Smooth muscle cell (in vitro differentiated cells): ENCODE data around the gene GREM2. TPM values are rescaled to one million over a fixed set of nuclear protein-coding genes. Genes with fewer than 3 reads are reported as not detected.
A peak's percentile ranks its signal among the peaks of the same experiment; 100 is the strongest.

Experiments
- DNase-seq: peaks from one replicate; lab custom pipeline; 2025; ENCODE audit not compliant: unreplicated experiment; lab: John Stamatoyannopoulos, UW
- H2AFZ ChIP-seq: fragments of 200-600 bp; sonication (generic); 2 replicates; pipeline ENCODE4 v1.6.0; 2016; ENCODE audit warnings: antibody characterized with exemption, low read depth, mild to moderate bottlenecking
- H3F3A ChIP-seq: fragments of 200-600 bp; sonication (generic); 2 replicates; pipeline ENCODE4 v1.6.0; 2017; ENCODE audit warnings: antibody characterized with exemption, low read depth
- H3K27ac ChIP-seq: fragments of 200-600 bp; sonication (generic); 2 replicates; pipeline ENCODE4 v1.5.1; 2016; ENCODE audit warnings: low read depth, mild to moderate bottlenecking
- H3K27me3 ChIP-seq: fragments of 200-600 bp; sonication (generic); 2 replicates; pipeline ENCODE4 v1.6.1; 2016; ENCODE audit warnings: low read depth, mild to moderate bottlenecking
- H3K36me3 ChIP-seq: fragments of 200-600 bp; sonication (generic); 2 replicates; pipeline ENCODE4 v1.5.1; 2016; ENCODE audit warnings: low read depth
- H3K4me1 ChIP-seq: fragments of 200-600 bp; sonication (generic); 2 replicates; pipeline ENCODE4 v1.5.1; 2016; ENCODE audit warnings: low read depth
- H3K4me2 ChIP-seq: fragments of 200-600 bp; sonication (generic); 2 replicates; pipeline ENCODE4 v1.6.0; 2016; ENCODE audit warnings: mild to moderate bottlenecking
- H3K4me3 ChIP-seq: fragments of 200-600 bp; sonication (generic); 2 replicates; pipeline ENCODE4 v1.5.1; 2016; ENCODE audit warnings: mild to moderate bottlenecking
- H3K79me2 ChIP-seq: fragments of 200-600 bp; sonication (generic); 2 replicates; pipeline ENCODE4 v1.6.0; 2016; ENCODE audit warnings: low read depth, mild to moderate bottlenecking
- H3K9ac ChIP-seq: fragments of 200-600 bp; sonication (generic); 2 replicates; pipeline ENCODE4 v1.6.0; 2016; ENCODE audit warnings: low read depth
- H3K9me3 ChIP-seq: fragments of 200-600 bp; sonication (generic); replicated peaks from 2 replicates; pipeline ENCODE4 v1.5.1; 2016; ENCODE audit warnings: low read depth
- H4K20me1 ChIP-seq: fragments of 200-600 bp; sonication (generic); 2 replicates; pipeline ENCODE4 v1.6.0; 2016; ENCODE audit warnings: low read depth
- WGBS: methylation state at CpG from one replicate; pipeline ENCODE4 v1.1.7; 2016; ENCODE audit warnings: low lambda C conversion rate; 5-methylcytosine and 5-hydroxymethylcytosine counted together
- polyA plus RNA-seq: library from polyadenylated mRNA; unstranded; fragments of >200 nt; fragmentation: Nextera tagmentation; extraction: Ambion mirVana; gene quantifications from 2 replicates; pipeline ENCODE4 v1.2.1, GENCODE V29; 2016
- total RNA-seq: library from RNA; depleted of rRNA; stranded (reverse); fragments of >200 nt; gene quantifications from 2 replicates; pipeline ENCODE4 v1.2.3, GENCODE V29; 2014
- TF ChIP-seq, protein P1 (sequence below): fragments of 200-600 bp; sonication (generic); IDR thresholded peaks from 2 replicates; pipeline ENCODE4 v1.5.1; 2017; ENCODE audit warnings: borderline replicate concordance, mild to moderate bottlenecking, antibody characterized with exemption; ENCODE audit not compliant: insufficient read depth, poor library complexity, severe bottlenecking

The GREM2 gene
- total and polyA plus RNA-seq, 2 experiments from 2014 or later = 8.0 to 15.1 TPM

GRCh38 chr1:240466509-240466908, 145.4 kb downstream of the GREM2 start:
- H3K4me3 ChIP-seq = no peak overlapping the region
- WGBS = 68% methylated on average over 4 of the region's 4 CpGs
- H3K36me3 ChIP-seq = no peaks in the 10 kb centered on the region
- H3K9ac ChIP-seq = no peak overlapping the region
- no peaks in the 10 kb centered on the region for H3K9me3 ChIP-seq
- DNase-seq = no peak
- H3K27me3 ChIP-seq = no peaks in the 10 kb centered on the region
- TF ChIP-seq, protein P1, sequence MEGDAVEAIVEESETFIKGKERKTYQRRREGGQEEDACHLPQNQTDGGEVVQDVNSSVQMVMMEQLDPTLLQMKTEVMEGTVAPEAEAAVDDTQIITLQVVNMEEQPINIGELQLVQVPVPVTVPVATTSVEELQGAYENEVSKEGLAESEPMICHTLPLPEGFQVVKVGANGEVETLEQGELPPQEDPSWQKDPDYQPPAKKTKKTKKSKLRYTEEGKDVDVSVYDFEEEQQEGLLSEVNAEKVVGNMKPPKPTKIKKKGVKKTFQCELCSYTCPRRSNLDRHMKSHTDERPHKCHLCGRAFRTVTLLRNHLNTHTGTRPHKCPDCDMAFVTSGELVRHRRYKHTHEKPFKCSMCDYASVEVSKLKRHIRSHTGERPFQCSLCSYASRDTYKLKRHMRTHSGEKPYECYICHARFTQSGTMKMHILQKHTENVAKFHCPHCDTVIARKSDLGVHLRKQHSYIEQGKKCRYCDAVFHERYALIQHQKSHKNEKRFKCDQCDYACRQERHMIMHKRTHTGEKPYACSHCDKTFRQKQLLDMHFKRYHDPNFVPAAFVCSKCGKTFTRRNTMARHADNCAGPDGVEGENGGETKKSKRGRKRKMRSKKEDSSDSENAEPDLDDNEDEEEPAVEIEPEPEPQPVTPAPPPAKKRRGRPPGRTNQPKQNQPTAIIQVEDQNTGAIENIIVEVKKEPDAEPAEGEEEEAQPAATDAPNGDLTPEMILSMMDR = no peak
- no peaks in the 10 kb centered on the region for H4K20me1 ChIP-seq
- H3K79me2 ChIP-seq = no peaks in the 10 kb centered on the region
- H2AFZ ChIP-seq = peak overlapping the region; percentile 70
- H3K4me2 ChIP-seq = peak overlapping the region; percentile 45
- H3F3A ChIP-seq = no peaks in the 10 kb centered on the region
- no peak overlapping the region for H3K27ac ChIP-seq
- peaks cover 27% of the 10 kb centered on the region for H3K4me1 ChIP-seq

GRCh38 chr1:240465531-240465940, 146.4 kb downstream of the GREM2 start:
- Histone ChIP-seq H3K27ac (peak overlapping the region; percentile 31), H3K79me2 (no peaks in the 10 kb centered on the region), H2AFZ (peak overlapping the region; percentile 68), H3K4me2 (peak overlapping the region; percentile 85), H4K20me1 (no peaks in the 10 kb centered on the region), H3K9ac (peak overlapping the region; percentile 22), H3K4me3 (peak overlapping the region; percentile 37), H3K9me3 (no peaks in the 10 kb centered on the region), H3K27me3 (no peaks in the 10 kb centered on the region), H3F3A (no peaks in the 10 kb centered on the region), H3K4me1 (peaks cover 27% of the 10 kb centered on the region), H3K36me3 (no peaks in the 10 kb centered on the region)
- 5% methylated on average over 6 of the region's 6 CpGs for WGBS
- TF ChIP-seq, protein P1 = no peak
- DNase-seq = no peak

GRCh38 chr1:240464099-240464498, 147.9 kb downstream of the GREM2 start:
- Histone ChIP-seq H3K27ac (peak overlapping the region; percentile 56), H2AFZ (no peak overlapping the region), H3F3A (no peaks in the 10 kb centered on the region), H3K9ac (no peak overlapping the region), H3K9me3 (no peaks in the 10 kb centered on the region), H3K27me3 (no peaks in the 10 kb centered on the region), H3K36me3 (no peaks in the 10 kb centered on the region), H3K4me3 (no peak overlapping the region), H4K20me1 (no peaks in the 10 kb centered on the region), H3K4me1 (peaks cover 21% of the 10 kb centered on the region), H3K79me2 (no peaks in the 10 kb centered on the region), H3K4me2 (peak overlapping the region; percentile 85)
- WGBS = 58% methylated on average over 2 of the region's 2 CpGs
- DNase-seq = no peak
- TF ChIP-seq, protein P1 = no peak

DNA sequence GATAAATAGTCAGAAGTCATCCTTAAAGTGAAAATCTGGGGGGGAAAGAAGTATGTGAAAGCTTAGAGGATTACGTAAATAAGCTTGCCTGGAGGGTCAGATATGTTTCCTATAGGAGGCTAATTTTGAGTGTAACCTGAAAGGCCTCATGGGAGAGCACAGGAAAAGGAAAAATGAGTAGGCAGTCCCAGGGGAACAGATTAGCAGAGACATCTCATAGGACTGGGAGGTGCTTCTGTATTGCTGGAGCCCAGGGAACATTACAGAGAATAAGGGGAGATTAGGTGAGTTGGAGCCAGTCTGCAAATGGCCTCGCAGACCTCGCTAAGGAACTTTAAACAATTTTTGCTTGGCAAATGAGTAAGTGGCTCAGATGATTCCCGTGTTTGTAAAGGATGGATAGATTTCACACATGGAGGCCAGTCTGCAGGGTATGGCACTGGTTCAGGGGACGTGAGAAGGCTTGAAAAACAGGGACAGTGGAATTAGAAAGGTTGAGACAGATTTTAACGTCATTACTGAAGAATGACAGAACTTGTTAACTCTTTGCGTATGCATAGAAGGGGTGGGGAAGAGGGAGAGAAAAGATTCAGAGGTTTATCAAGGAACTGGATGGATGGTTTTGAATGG, 149.1 kb downstream of the GREM2 start:
- Histone ChIP-seq H3K4me1 (peaks cover 21% of the 10 kb centered on the region), H3K27ac (peak overlapping the region; percentile 56), H3K9ac (no peak overlapping the region), H2AFZ (peak overlapping the region; percentile 4), H3K36me3 (no peaks in the 10 kb centered on the region), H3K4me3 (no peak overlapping the region), H3K9me3 (no peaks in the 10 kb centered on the region), H3F3A (no peaks in the 10 kb centered on the region), H3K79me2 (no peaks in the 10 kb centered on the region), H3K4me2 (peak overlapping the region; percentile 13), H3K27me3 (no peaks in the 10 kb centered on the region), H4K20me1 (no peaks in the 10 kb centered on the region)
- no peak for DNase-seq
- TF ChIP-seq, protein P1 = no peak
- WGBS = 38% methylated on average over 7 of the region's 7 CpGs
